ENCODE measurements around the gene COX7A2L.
A peak's percentile ranks its signal among the peaks of the same experiment; 100 is the strongest.
"Not testable (repeated sequence)": the region's sequence is repeated elsewhere in the genome, so short reads cannot be mapped to it uniquely, and the experiment has no call there.

Gene COX7A2L, protein sequence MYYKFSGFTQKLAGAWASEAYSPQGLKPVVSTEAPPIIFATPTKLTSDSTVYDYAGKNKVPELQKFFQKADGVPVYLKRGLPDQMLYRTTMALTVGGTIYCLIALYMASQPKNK

DNA sequence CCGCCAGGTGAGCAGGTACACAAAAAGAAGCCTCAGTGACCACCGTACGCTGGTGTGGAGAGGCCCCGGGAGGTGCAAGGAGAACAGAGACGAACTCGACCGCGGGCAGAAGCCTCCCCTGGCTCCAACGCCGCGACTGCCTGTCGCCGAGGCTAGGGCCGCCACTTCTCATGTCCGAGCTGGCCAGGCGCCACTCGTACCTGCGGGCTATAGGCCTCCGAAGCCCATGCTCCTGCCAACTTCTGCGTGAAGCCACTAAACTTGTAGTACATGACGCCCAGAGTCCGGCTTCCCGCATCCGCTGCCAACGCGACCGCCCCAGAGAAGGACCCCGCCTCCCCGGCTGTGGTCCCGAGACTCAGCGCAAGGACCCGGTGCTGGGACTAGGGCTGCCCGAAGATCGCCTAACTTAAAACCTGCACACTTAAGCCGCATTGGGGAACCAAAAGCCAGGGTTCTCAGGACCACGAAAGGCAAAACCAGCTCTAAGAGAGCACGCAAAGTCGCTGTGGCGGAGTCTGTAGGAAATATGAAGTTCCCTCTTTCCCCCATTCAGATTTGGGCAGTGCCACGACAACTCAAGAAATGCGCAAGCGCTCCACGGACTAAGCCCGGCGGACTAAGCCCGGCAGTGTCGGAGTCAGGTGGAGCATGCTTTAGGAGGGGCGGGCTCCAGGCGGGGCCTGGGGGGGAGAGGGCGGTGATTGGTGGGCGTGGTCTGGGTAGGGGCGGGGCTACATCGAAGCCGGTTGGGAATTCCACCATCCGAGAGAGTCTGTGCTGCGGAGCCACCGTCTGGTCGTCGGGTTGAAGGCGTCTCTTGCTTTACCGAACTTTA lies at the start of gene COX7A2L:
Gene COX7A2L, minus strand, starts transcription at position 328 of the 838 bp plus-strand sequence. Its CDS starts 56 bp downstream, at position 272.
- peak; percentile 37 for FAIRE-seq

DNA sequence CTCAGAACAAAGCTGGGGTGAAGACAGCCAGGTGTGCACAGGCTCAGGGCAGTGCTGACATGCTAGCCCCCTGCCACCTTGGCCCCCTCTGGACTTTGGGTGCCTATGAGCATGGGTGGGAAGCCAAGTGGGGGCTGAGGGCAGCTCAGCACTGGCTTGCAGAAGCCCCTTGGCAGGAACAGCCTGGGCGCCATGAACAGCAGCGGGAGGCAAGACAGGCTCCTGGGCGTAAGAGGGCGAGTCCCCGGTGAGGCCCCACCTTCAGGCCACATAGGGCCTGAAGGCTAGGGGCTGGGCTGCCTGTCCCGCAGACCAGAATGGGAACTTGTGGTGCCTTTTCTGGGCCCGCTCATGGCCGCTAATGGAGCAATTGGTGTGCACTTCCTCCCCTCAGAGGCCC lies 47.0 kb upstream of the COX7A2L start:
- no peak for FAIRE-seq

DNA sequence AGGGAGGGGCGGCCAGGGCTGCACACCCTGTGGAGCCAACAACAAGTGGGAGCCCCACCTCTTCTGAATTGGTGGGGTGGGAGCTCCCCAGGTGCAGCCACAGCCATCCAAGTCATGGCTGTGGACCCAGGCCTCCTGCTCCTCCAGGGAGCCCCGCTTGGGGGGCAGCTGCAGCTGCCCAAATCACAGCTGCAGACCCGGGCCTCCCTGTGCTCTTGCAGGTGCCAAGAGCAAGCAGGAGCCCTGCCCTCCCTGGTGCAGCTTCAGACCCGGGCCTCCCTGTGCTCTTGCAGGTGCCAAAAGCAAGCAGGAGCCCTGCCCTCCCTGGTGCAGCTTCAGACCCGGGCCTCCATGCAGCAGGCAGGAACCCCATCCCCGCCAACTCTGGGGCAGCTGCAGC lies 46.5 kb upstream of the COX7A2L start:
- no peak for FAIRE-seq

DNA sequence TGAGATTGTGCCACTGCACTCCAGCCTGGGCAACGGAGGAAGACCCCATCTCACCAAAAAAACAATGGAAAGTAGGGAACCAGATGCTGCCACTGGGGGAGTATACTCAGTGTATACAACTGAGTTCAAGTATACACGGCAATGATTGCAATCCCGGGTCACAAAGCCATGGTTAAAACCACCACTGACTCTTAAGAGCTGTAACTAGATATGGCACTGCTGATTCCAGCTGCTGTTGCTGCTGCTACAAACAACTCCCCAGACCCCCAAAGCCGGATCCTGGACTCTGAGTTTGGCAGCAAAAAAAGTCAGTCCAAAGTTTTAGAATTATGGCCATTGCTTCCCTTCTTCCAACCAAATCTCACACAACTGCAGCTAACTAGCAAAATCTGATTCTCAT lies 43.7 kb upstream of the COX7A2L start:
- FAIRE-seq = no peak

DNA sequence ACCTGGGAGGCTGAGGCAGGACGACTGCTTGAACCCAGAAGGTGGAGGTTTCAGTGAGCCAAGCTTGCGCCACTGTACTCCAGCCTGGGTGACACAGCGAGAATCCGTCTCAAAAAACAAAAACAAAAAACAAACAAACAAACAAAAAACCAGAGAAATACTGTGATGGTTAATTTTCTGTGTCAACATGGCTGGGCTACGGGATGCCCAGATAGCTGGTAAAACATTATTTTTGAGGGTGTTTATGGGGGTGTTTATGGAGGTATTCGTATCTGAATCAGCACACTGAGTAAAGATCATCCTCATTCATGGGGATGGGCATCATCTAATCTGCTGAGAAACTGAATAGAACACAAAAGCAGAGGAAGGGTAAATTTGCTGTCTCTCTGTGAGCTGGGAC lies 40.8 kb upstream of the COX7A2L start:
- no peak for FAIRE-seq

DNA sequence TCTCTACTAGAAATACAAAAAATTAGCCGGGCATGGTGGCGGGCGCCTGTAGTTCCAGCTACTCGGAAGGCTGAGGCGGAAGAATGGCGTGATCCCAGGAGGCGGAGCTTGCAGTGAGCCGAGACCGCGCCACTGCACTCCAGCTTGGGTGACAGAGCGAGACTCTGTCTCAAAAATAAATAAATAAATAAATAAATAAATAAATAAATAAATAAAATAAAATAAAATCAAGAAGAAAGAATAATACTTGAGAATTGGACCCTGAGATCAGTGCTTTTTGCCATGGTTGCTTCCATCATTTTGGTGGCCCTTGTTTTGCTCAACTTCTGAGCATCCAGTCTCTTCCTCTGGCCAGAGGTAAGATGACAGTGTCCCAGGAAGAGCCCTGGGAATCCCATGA lies 37.0 kb upstream of the COX7A2L start:
- not testable (repeated sequence) for FAIRE-seq

DNA sequence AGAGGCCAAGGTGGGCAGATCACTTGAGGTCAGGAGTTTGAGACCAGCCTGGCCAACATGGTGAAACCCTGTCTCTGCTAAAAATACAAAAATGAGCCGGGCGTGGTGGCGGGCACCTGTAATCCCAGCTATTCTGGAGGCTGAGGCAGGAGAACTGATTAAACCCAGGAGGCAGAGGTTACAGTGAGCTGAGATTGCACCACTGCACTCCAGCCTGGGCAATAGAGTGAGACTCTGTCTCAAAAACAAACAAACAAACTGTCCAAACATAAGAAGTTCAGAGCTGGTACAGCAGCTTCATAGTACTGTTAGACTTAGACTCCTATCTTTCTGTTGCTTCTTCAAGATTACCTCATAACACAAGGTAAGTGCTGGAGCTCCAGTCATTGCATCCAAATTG lies 32.3 kb upstream of the COX7A2L start:
- not testable (repeated sequence) for FAIRE-seq

DNA sequence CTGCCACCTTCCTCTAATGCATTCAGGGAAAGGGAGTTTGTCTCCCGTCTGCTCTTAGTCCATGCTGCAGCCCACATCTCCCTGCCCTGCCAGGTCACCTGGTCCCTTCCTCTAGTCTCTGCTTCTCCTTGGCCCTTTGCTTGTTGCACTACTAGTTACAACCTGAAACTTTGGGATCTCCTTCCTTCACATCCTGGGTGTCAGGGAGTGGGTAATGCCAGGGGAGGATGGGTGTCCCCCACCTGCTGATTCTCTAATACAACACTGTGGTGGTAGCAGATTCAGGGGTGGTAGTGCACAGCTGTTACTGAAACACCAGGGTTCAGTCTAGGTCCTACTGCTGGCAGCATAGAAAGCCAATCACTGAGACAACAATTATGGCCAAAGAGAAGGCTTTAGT lies 31.2 kb upstream of the COX7A2L start:
- FAIRE-seq = no peak

DNA sequence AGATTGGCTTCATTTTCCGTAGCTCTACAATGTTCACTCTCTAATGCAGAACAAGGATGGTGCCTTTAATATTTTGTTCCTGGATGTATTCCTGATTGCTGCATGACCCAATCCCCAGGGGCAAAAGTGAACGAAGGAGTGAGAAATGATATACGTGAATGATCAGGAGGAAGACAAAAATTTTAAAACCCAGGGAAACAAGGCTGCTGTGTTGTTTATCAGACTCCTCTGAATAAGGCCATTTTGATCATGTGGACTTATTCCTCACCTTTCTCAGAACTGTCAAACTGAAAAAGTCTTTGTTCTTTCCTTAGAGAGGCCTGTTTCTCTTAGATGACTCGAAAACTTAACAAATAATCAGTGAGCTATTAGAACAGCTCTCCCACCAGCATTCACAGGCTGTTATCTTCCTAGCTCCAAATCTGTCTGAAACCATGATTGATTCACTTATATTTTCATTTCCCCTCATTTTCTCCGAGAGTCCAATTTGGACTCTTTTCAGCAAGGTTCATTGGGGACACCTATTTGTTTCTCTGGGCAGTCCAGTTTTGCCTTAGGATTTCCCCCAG lies 29.5 kb upstream of the COX7A2L start:
- no peak for FAIRE-seq

DNA sequence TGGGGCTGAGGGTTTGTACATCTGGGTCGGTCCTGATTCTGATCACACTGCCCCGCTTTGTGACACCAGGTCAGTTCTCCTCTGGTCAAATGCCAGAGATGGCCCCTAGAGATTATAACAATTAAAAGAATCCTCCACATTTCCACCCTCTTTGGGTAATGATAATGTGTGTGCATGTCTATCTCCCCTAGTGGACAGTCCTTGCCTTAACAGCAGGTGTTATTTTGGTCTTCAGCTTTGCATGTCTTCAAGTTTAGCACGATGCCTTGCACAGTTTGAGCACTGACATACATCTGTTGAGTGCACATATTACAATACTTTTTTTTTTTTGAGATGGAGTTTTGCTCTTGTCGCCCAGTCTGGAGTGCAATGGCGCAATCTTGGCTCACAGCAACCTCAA lies 25.7 kb upstream of the COX7A2L start:
- no peak for FAIRE-seq

DNA sequence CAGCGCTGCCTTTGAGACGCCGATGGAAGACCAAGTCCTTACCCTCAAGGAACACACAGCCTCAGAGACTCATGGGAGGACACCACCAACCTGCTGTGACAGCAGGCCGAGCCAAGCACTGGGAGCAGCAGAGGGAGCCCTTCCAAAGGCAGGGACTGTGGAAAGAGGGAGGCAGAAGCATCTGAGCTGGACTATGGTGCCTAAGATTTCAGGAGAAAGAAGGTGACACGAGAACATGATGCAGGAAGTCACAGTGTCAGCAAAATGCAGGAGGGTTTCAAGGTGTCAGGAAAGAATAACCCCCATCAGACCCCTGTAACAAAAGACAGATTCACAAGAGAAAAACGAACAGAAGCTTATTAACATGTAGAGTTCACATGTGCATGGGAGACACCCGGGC lies 24.2 kb upstream of the COX7A2L start:
- FAIRE-seq = no peak

DNA sequence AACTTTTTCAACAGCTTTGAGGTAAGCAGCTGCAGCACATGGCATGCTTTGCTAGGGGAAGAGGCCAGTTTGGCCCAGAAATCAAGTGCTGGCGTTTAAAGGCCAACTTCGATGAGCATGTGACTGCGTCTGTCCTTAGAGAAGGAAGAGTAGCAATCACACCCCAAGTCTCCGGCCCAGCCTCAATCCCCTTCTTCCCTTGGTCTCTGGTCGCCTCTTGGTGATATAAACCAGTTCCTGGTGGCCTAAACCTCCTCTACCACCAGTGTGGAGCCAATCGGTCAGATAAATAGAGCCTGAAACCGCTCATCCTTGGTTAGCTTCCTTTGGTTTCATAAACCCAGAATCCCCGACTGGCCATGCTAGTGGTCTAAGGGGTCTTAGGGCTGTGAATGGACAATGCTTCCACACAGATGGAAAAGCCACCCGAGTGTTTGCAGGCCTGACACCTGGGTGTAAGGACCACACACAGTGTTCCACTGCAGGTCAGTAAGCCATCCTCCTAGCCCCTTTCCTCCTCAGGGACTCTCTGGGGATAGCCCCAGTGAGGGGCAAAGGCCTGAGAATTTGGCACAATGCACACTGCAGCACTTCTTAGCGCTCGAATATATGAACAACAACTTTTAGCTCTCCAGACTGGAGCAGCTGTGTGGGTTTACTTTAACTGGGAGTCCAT lies 23.0 kb upstream of the COX7A2L start:
- no peak for FAIRE-seq

DNA sequence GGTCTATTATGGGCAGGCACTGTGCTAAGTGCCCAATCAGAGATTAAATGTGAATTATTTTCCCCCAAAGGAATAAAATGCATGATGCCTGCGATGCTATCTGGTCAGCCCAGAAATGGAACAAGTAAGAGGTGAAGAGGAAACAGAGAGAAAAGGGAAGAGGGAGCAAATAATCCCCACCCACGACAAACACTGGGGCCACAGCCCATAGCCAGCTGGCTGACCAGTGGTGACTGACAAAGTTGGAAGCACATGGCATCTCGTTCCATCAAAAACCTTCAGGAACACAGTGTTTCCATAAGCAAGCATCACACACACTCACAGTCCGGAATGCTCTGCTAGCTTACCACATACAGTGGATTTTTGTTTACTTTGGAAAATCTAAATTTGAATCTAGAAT lies 21.1 kb upstream of the COX7A2L start:
- FAIRE-seq = no peak

DNA sequence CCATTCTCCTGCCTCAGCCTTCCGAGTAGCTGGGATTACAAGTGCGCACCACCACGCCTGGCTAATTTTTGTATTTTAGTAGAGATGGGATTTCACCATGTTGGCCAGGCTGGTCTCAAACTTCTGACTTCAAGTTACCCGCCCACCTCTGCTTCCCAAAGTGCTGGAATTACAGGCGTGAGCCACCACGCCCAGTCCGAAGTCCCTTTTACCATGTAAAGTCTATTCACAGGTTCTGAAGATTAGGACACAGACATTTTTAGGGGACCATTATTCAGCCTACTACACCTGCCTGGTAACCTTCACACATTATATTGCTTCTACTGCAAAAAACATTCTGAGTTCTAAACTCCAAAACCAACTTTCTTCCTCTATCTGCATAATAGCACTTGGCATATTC lies 19.0 kb upstream of the COX7A2L start:
- FAIRE-seq = not testable (repeated sequence)

DNA sequence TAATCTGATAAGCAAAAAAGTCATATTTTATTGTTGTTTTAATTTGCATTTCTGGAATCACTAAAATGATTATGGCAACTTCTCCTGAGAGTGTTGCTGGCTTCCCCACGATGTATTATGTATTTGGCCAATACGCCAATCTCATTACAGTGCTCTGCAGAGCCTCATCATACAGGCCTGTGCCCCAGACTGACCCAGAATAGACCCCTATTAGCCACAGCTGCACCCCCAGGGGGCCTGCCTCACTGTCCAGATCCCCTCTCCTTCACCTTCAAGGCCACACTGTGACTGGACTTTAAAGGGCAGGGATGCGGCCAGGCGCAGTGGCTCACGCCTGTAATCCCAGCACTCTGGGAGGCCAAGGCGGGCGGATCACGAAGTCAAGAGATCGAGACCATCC lies 17.4 kb upstream of the COX7A2L start:
- no peak for FAIRE-seq

DNA sequence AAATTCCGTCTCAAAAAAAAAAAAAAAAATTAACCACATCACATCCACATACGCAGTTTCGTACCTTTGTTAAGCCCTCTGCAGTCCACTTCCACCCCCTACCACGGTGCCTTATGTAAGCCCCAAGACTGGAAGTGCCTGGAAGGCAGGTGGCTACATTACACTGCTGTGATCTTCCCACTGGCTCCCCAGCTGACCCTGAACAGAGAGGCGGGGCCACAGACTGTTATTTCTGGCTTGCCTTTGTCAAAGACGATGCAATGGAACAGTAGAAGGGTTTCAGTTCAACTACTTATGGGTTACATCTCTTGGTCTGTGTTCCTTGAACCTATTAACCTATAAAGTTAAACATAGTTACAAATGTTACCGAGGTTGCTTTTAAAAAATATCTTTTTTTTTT lies 15.7 kb upstream of the COX7A2L start:
- no peak for FAIRE-seq

DNA sequence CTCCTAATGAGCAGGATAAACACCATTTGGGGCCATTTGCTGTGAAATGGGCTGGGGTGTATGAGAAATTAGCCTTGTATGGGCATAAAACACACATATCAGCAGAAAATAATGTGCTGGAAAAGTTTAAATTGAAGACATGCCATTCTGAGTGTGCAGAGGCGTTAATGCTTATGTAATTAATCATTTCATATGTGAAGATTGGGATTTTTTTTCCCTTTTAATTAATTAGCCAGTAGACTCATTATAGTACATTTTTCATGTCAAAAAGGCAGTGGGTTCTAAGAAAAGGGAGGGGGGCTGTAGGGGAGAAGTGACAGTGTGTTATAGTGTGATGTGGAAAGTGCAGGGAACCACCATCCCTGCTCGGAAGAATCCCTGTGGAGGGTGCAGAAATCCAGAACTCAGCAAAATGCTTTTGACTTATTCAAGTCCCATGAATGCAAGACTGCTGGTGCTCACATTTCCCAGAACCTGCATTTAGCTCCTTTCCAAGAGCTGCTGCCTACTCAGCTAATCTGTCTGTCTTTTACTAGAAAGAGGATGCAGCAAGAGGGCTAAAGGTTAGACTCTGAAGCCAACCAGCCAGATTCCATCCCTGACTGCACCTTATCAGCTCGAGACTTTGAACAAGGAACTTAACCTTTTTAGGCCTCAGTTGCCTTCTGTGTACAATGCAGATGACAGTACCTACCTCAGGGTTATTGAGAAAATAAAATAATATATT lies 11.6 kb upstream of the COX7A2L start:
- no peak for FAIRE-seq

DNA sequence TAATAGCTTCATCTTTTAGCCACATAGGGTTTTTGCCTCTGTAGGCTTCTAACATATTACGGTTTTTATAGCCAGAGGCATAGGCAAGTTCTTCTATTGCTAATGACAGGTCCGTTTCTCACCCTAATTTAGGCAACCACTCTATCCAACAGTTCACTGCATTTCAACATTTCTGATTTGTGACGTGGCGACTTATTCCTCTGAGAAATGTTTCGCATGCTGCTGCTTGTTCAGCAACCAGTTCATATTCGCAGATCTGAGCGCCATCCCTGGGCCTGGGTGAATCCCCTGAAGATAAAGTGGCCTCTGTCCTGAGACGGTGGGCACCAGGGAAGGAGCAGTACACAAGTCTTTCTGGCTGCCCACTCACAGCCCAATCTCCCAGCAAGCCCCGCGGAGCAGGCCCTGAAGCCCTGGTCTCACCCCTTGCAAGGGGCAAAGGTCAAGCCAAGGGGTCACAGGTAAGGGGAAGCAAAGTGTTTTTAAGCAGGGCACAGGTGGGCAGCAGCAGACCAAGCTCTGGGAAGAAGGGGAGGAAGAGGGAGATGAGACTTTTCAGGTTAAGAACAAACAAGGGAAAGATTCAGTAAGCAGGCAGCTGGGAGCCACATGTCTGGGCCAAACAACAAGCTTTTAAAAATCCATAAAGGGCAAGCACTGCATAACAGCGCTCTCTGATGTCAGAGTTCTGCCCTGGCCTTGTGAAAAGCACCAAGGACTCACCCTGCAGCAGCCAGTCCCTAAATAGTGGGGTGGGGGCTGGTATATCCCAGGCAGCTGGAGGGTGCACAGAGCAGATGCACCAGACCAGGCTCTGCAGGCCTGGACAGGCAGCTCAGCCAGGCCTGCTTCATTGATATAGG lies 10.8 kb upstream of the COX7A2L start:
- FAIRE-seq = no peak

DNA sequence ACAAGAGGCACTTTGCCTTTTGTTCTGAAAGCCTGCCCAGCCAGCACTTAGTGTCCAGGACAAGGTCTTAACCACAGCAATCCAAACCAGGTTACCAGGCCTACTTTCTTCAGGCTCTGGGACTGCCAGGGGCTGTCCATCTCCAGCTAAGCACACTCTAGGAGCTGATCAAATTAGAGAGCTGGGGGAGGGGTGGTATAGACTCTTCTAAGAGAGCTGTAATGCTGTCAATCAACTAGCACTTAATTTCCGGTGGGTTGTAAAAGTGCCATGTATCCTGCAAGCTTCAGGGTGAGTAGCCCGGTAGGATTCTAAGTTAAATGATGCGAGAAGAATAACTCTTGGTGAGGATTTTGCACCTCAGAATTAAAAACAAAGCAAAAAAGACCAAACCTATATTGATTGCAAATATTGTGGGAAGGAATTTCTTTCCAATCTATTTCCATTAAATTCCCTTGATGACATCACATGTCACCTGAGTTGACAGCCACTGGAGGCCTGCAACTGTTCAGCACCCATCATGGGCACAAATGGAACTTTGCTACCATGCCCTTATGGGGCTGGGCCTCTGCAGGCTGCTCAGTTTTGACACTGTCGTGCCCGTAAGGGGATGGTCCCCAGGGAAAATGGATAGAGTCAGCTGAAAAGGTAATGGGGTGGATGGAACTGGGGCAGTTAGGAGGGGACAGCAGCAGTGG lies 8.7 kb upstream of the COX7A2L start:
- no peak for FAIRE-seq

DNA sequence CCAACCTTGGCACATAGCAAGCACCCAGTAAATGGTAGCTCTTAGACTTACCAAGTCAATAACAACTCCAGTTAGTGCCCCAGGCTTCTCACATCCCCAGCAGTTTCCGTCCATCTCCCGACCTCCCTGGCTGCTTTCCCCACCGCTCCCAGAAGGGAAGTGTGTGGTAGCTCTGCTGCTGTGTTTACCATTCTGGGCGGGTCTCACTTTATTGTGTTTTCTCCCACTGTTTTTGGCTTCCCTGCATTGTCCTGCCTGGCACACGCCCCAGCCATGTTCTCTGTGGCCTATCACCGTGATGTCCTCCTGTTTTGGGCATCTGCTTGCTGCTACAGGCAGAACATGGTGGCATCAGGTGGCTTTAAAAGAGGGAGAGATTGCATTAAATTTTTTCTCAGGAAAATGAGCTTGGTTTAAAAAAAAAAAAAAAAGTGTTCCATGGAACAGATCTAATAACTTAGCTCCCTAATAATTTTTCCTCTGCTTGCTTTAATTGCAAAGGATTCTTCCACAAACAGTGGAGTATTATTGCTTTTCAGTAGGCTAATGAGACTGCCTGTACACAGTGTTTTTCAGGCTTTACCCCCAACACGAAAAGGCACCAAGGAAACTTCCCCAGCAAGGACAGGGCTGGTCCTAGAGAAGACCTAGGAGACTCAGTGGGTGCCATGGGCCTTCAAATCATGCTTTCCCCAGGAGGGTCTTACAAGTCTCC lies 8.0 kb upstream of the COX7A2L start:
- FAIRE-seq = no peak

DNA sequence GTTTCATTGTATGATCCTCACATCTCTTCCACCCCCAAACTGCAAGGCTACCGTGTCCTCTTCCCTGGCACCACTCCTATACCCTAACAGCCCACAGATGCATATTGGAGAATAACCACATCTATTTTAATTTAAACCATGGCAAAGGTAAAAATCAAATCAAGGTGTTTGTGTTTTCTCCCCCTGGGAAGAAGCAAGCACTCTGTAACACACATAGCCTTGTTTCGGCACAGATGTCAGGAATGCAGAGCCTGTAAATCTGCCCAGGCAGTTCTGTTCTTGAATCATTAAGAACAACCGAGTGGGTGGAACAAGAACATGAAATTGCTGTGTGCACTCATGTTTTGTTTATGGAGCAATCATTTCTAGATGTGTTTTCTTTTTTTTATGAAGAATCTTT lies 6.8 kb upstream of the COX7A2L start:
- no peak for FAIRE-seq
